ENCODE results near the gene BEND4. TPM values are rescaled to one million over a fixed set of nuclear protein-coding genes. Genes with fewer than 3 reads are reported as not detected.

Gene BEND4
- total RNA-seq, 1 experiment from 2014 or later, result not detected

DNA sequence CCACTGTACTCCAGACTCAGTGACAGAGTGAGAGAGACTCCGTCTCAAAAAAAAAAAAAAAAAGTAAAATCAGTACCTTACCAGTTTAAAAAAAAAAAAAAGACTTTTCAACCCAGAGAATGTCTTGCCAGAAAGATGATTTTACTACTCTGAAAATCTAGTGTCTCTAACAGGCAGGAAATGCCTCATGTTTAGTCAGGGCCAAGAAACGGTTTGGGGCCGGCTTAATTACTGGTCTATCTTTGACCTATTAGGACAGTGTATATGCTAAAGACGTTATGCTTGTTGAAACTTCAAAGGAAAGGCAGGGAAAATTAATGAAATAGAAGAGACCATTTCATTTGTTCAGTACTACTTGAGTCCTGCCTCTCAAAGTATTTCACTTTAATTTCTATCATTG, 9.9 kb downstream of the BEND4 start:
- intact Hi-C loops (cut with micrococcal nuclease; ENCODE audit: unreplicated experiment), result no loop called here
- Mint-ChIP-seq H3K27ac (ENCODE audit: unreplicated experiment) (no peak overlapping the region), H3K4me1 (ENCODE audit: low read depth, unreplicated experiment) (no peaks in the 10 kb centered on the region), H3K4me3 (ENCODE audit: low read depth, unreplicated experiment) (no peak overlapping the region), H3K27me3 (ENCODE audit: unreplicated experiment) (no peaks in the 10 kb centered on the region), H3K36me3 (ENCODE audit: insufficient read depth, unreplicated experiment) (no peaks in the 10 kb centered on the region), H3K9me3 (ENCODE audit: low read depth, unreplicated experiment) (no peaks in the 10 kb centered on the region)
- no TSS peak for BruUV-seq (replicated peaks)
- TF ChIP-seq CTCF (IDR thresholded peaks at IDR 0.05; ENCODE audit: unreplicated experiment), result no peak
- CTCF ChIA-PET, result no interaction called here
- no peak for DNase-seq

GRCh38 chr4:42136371-42136770, 16.1 kb downstream of the BEND4 start:
- no peaks in the 10 kb centered on the region for H3K4me1 Mint-ChIP-seq (ENCODE audit: low read depth, unreplicated experiment)
- DNase-seq, result no peak
- no peak overlapping the region for H3K4me3 Mint-ChIP-seq (ENCODE audit: low read depth, unreplicated experiment)
- no peaks in the 10 kb centered on the region for H3K9me3 Mint-ChIP-seq (ENCODE audit: low read depth, unreplicated experiment)
- no TSS peak for BruUV-seq (replicated peaks)
- intact Hi-C loops (cut with micrococcal nuclease; ENCODE audit: unreplicated experiment), result no loop called here
- no peak for TF ChIP-seq CTCF (IDR thresholded peaks at IDR 0.05; ENCODE audit: unreplicated experiment)
- CTCF ChIA-PET, result no interaction called here
- no peaks in the 10 kb centered on the region for H3K36me3 Mint-ChIP-seq (ENCODE audit: insufficient read depth, unreplicated experiment)
- no peak overlapping the region for H3K27ac Mint-ChIP-seq (ENCODE audit: unreplicated experiment)
- H3K27me3 Mint-ChIP-seq (ENCODE audit: unreplicated experiment), result no peaks in the 10 kb centered on the region

DNA sequence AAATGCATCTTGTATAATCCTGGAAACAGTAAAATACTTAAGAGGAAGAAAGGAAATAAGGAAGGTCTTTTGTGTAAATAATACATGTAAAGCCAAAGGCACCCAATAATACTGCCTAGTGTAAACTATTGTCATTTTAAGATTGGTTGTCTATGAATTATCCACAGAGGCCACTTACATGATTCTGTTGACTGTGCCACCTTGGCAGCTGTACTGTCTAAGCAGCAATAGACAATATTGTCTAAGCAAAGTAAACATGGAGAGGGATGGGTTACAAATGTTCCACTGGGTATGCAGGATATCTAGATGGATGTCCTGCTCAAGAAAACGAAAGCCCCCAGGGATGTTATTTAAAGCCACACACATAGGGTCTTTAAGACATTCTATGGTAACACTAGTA, 19.4 kb downstream of the BEND4 start:
- H3K36me3 Mint-ChIP-seq (ENCODE audit: insufficient read depth, unreplicated experiment), result no peaks in the 10 kb centered on the region
- H3K27ac Mint-ChIP-seq (ENCODE audit: unreplicated experiment), result no peak overlapping the region
- no peak for DNase-seq
- CTCF ChIA-PET, result no interaction called here
- no TSS peak for BruUV-seq (replicated peaks)
- H3K4me1 Mint-ChIP-seq (ENCODE audit: low read depth, unreplicated experiment), result no peaks in the 10 kb centered on the region
- intact Hi-C loops (cut with micrococcal nuclease; ENCODE audit: unreplicated experiment), result no loop called here
- no peak overlapping the region for H3K4me3 Mint-ChIP-seq (ENCODE audit: low read depth, unreplicated experiment)
- TF ChIP-seq CTCF (IDR thresholded peaks at IDR 0.05; ENCODE audit: unreplicated experiment), result no peak
- H3K27me3 Mint-ChIP-seq (ENCODE audit: unreplicated experiment), result no peaks in the 10 kb centered on the region
- H3K9me3 Mint-ChIP-seq (ENCODE audit: low read depth, unreplicated experiment), result no peaks in the 10 kb centered on the region

DNA sequence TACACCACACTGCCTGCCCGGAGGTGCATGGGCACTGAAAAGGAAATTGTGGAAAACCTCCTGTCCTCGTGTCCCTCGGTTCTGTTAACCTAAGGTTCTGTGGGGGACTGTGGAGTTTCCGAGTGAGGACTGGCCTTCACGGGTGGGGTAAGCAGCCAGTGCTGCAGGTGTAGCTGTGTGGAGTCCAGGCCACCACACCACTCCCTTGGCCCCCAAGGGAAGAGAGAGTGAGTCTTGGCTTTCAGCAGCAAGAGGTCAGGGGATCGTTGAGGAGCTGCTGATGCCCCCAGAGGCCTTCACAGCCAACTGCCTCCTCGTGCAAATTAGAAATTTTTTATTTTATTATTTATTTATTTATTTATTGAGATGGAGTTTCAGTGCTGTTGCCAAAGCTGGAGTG, 20.4 kb downstream of the BEND4 start:
- no TSS peak for BruUV-seq (replicated peaks)
- Mint-ChIP-seq H3K36me3 (ENCODE audit: insufficient read depth, unreplicated experiment) (no peaks in the 10 kb centered on the region), H3K4me1 (ENCODE audit: low read depth, unreplicated experiment) (no peaks in the 10 kb centered on the region), H3K27me3 (ENCODE audit: unreplicated experiment) (no peaks in the 10 kb centered on the region), H3K9me3 (ENCODE audit: low read depth, unreplicated experiment) (no peaks in the 10 kb centered on the region), H3K4me3 (ENCODE audit: low read depth, unreplicated experiment) (no peak overlapping the region), H3K27ac (ENCODE audit: unreplicated experiment) (no peak overlapping the region)
- intact Hi-C loops (cut with micrococcal nuclease; ENCODE audit: unreplicated experiment), result no loop called here
- CTCF ChIA-PET, result no interaction called here
- no peak for TF ChIP-seq CTCF (IDR thresholded peaks at IDR 0.05; ENCODE audit: unreplicated experiment)
- no peak for DNase-seq
